Measurements from ENCODE around the gene EFCAB6.

- TF ChIP-seq CTCF (IDR thresholded peaks at IDR 0.05) = no peak
- TF ChIP-seq EP300 (IDR thresholded peaks at IDR 0.05) = no peak
- TF ChIP-seq POLR2AphosphoS5 (IDR thresholded peaks at IDR 0.05) = no peak
Measured at GRCh38 chr22:43497956-43498855, 313.9 kb downstream of the EFCAB6 start.

Measured in gastroesophageal sphincter (tissue), 3 donors.